A549 (cell line): ENCODE data around the gene CXCL5. TPM values are rescaled to one million over a fixed set of nuclear protein-coding genes. Genes with fewer than 3 reads are reported as not detected.

ENCODE experiments used
- ATAC-seq, 2 experiments: fragments of 200-7000 bp in 1 of 2; fragments of >200 bp in 1 of 2; cut with Nextera tagmentation in 1 of 2; cut with Tn5 transposase in 1 of 2; 3 replicates each; pipeline versions ENCODE4 v1.8.0 to v1.9.1; 2018 to 2020; ENCODE audit warnings: mild to moderate bottlenecking in 1 of 2, moderate library complexity in 1 of 2
- CTCF ChIA-PET: fragments of 300-600 bp; sonication (Branson Sonifier 250); formaldehyde crosslinking; extraction: SDS; loops from one replicate; lab custom pipeline; 2021; ENCODE audit warnings: antibody characterized with exemption, inconsistent platforms; lab: Yijun Ruan, JAX
- POLR2A ChIA-PET: fragments of 350-600 bp; formaldehyde crosslinking; extraction: SDS; loops from one replicate; lab custom pipeline; 2021; ENCODE audit warnings: antibody characterized with exemption, inconsistent platforms; lab: Yijun Ruan, JAX
- DNase-seq, 2 experiments: peaks; one replicate each; pipeline versions ENCODE4 v3.0.0 to v3.0.0-alpha.2; 2011 to 2016; ENCODE audit warnings: low read depth in 1 of 2, low spot score in 1 of 2
- FAIRE-seq: peaks from 2 replicates; lab custom pipeline; 2011; peaks lifted over from hg19 to GRCh38; lab: Jason Lieb, UNC
- H3K27ac ChIP-seq, 2 experiments: fragments of >200 bp; sonication (Bioruptor Twin); formaldehyde crosslinking; 3 replicates each; pipeline ENCODE4 v1.5.1; 2016 to 2017
- H3K4me1 ChIP-seq: fragments of >200 bp; sonication (Bioruptor Twin); formaldehyde crosslinking; 3 replicates; pipeline ENCODE4 v1.6.1; 2016
- H3K4me2 ChIP-seq: fragments of >200 bp; sonication (Bioruptor Twin); formaldehyde crosslinking; 3 replicates; pipeline ENCODE4 v1.6.1; 2016
- H3K4me3 ChIP-seq: fragments of >200 bp; sonication (Bioruptor Twin); formaldehyde crosslinking; 3 replicates; pipeline ENCODE4 v1.5.1; 2016
- H3K9me3 ChIP-seq: fragments of >200 bp; sonication (Bioruptor Twin); formaldehyde crosslinking; 3 replicates; pipeline ENCODE4 v1.6.1; 2016
- CBX8 ChIP-seq: fragments of 200-600 bp; sonication (generic); IDR thresholded peaks from 2 replicates; pipeline ENCODE4 v1.6.1; 2016
- CEBPB ChIP-seq, 2 experiments: fragments of >200 bp in 1 of 2; sonication (Bioruptor Twin) in 1 of 2; formaldehyde crosslinking in 1 of 2; IDR thresholded peaks; 2 replicates each; pipeline ENCODE4 v1.6.1; 2012 to 2016
- EHF ChIP-seq: fragments of 250-450 bp; sonication (Bioruptor Pico); IDR thresholded peaks from 2 replicates; pipeline ENCODE4 v1.5.0; 2020; ENCODE audit warnings: mild to moderate bottlenecking
- EHMT2 ChIP-seq: fragments of 200-600 bp; sonication (generic); IDR thresholded peaks from 2 replicates; pipeline ENCODE4 v1.6.1; 2016; ENCODE audit warnings: antibody characterized with exemption, low read depth, mild to moderate bottlenecking, moderate library complexity
- HMGXB4 ChIP-seq: fragments of 250-450 bp; sonication (Bioruptor Pico); IDR thresholded peaks from 2 replicates; pipeline ENCODE4 v1.5.0; 2021; ENCODE audit warnings: mild to moderate bottlenecking, moderate library complexity, borderline replicate concordance
- HOXB13 ChIP-seq: fragments of 250-450 bp; sonication (Bioruptor Pico); IDR thresholded peaks from 2 replicates; pipeline ENCODE4 v1.5.0; 2020; ENCODE audit warnings: low read depth, mild to moderate bottlenecking, moderate library complexity
- JUN ChIP-seq, 2 experiments: fragments of >200 bp; sonication (Bioruptor Twin); formaldehyde crosslinking; IDR thresholded peaks; 2 replicates in 1 of 2; 3 replicates in 1 of 2; pipeline ENCODE4 v1.6.1; 2016 to 2017
- KDM5A ChIP-seq: fragments of 200-600 bp; sonication (generic); IDR thresholded peaks from 2 replicates; pipeline ENCODE4 v1.6.1; 2016; ENCODE audit warnings: antibody characterized with exemption, mild to moderate bottlenecking
- MAZ ChIP-seq: fragments of 150-350 bp; IDR thresholded peaks from 2 replicates; pipeline ENCODE4 v1.6.1; 2014; ENCODE audit warnings: antibody characterized with exemption, low read depth, low read length, borderline replicate concordance
- MYC ChIP-seq: IDR thresholded peaks from 2 replicates; pipeline ENCODE4 v1.6.1; 2012; ENCODE audit warnings: mild to moderate bottlenecking, inconsistent platforms, low read length, improper control_type of control experiment, borderline replicate concordance
- NFE2L2 ChIP-seq: fragments of 150-350 bp; conservative IDR thresholded peaks from 2 replicates; pipeline ENCODE4 v1.6.1; 2014; ENCODE audit warnings: low read length
- NR3C1 ChIP-seq: fragments of >200 bp; sonication (Bioruptor Twin); formaldehyde crosslinking; IDR thresholded peaks from 3 replicates; pipeline ENCODE4 v1.6.1; 2017
- PBX3 ChIP-seq: IDR thresholded peaks from 2 replicates; pipeline ENCODE4 v1.6.1; 2012
- PHF8 ChIP-seq: fragments of 200-600 bp; sonication (generic); IDR thresholded peaks from 2 replicates; pipeline ENCODE4 v1.6.1; 2016; ENCODE audit warnings: low read depth, mild to moderate bottlenecking, antibody characterized with exemption, moderate library complexity, borderline replicate concordance
- POLR2A ChIP-seq: IDR thresholded peaks from 2 replicates; pipeline ENCODE4 v1.6.1; 2012; ENCODE audit warnings: mild to moderate bottlenecking, low read length
- RAD21 ChIP-seq, 2 experiments: fragments of >200 bp in 1 of 2; sonication (Bioruptor Twin) in 1 of 2; formaldehyde crosslinking in 1 of 2; IDR thresholded peaks in 1 of 2; conservative IDR thresholded peaks in 1 of 2; 2 replicates in 1 of 2; 3 replicates in 1 of 2; pipeline ENCODE4 v1.6.1; 2012 to 2018; ENCODE audit warnings: inconsistent platforms in 1 of 2
- RARB ChIP-seq: fragments of 250-450 bp; sonication (Bioruptor Pico); IDR thresholded peaks from 2 replicates; pipeline ENCODE4 v1.8.0; 2021; ENCODE audit warnings: mild to moderate bottlenecking, moderate library complexity
- RCOR1 ChIP-seq: fragments of 150-350 bp; IDR thresholded peaks from 2 replicates; pipeline ENCODE4 v1.6.1; 2014; ENCODE audit warnings: antibody characterized with exemption, low read length, low read depth
- REST ChIP-seq: fragments of 200-600 bp; sonication (generic); IDR thresholded peaks from 2 replicates; pipeline ENCODE4 v1.6.1; 2016; ENCODE audit warnings: antibody characterized with exemption, mild to moderate bottlenecking, moderate library complexity
- RFX5 ChIP-seq: fragments of 450-650 bp; IDR thresholded peaks from 2 replicates; pipeline ENCODE4 v1.7.1; 2014; ENCODE audit warnings: antibody characterized with exemption, mild to moderate bottlenecking, moderate library complexity
- SMC3 ChIP-seq: fragments of >200 bp; sonication (Bioruptor Twin); formaldehyde crosslinking; IDR thresholded peaks from 3 replicates; pipeline ENCODE4 v1.6.1; 2018; ENCODE audit warnings: inconsistent platforms
- TFCP2L1 ChIP-seq: fragments of 250-450 bp; sonication (Bioruptor Pico); IDR thresholded peaks from 2 replicates; pipeline ENCODE4 v1.5.0; 2021; ENCODE audit warnings: mild to moderate bottlenecking
- WGBS: methylation state at CpG from one replicate; pipeline ENCODE4 v1.1.6; 2017; ENCODE audit errors: missing lambda C conversion rate; 5-methylcytosine and 5-hydroxymethylcytosine counted together
- polyA minus RNA-seq: library from RNA; depleted of rRNA, polyadenylated mRNA; stranded (reverse); fragments of >200 nt; gene quantifications from 2 replicates; pipeline ENCODE4 v1.2.3, GENCODE V29; 2011; rRNA and poly(A)+ RNA removed
- polyA plus RNA-seq, 4 experiments: library from polyadenylated mRNA; depleted of rRNA in 3 of 4; stranded (reverse); fragments of >200 nt; fragmentation: RNase III in 1 of 4; extraction: RNeasy Plus Mini Kit Qiagen cat#74134 plus additional on column Dnase treatment in 1 of 4; gene quantifications; 2 replicates in 3 of 4; 3 replicates in 1 of 4; pipeline ENCODE4 v1.2.3, GENCODE V29; 2011 to 2017
- TF ChIP-seq, protein P1 (sequence below): fragments of 250-450 bp; sonication (Bioruptor Pico); IDR thresholded peaks from 2 replicates; pipeline ENCODE4 v1.5.0; 2020; ENCODE audit warnings: low read depth, mild to moderate bottlenecking, moderate library complexity
- TF ChIP-seq, protein P2 (sequence below): fragments of 150-350 bp; IDR thresholded peaks from 2 replicates; pipeline ENCODE4 v1.6.1; 2014; ENCODE audit warnings: low read depth, mild to moderate bottlenecking, low read length
- TF ChIP-seq, protein P3 (sequence below): IDR thresholded peaks from 2 replicates; pipeline ENCODE4 v1.6.1; 2012; ENCODE audit warnings: low read depth, borderline replicate concordance
- TF ChIP-seq, protein P4 (sequence below): fragments of >200 bp; sonication (Bioruptor Twin); formaldehyde crosslinking; IDR thresholded peaks from 3 replicates; pipeline ENCODE4 v1.6.1; 2016

CXCL5 gene
- polyA plus RNA-seq (2011; rRNA removed) (116 and 195 TPM in 2 replicates), polyA plus RNA-seq (2017; fragmentation: RNase III; extraction: RNeasy Plus Mini Kit Qiagen cat#74134 plus additional on column Dnase treatment) (107 to 127 TPM (median 120 TPM) in 3 replicates), polyA minus RNA-seq (24.8 and 27.2 TPM in 2 replicates)
- polyA plus RNA-seq (2012; cell fraction: cytosol; rRNA removed): 38.0 and 38.2 TPM in 2 replicates
- 38.7 and 41.7 TPM in 2 replicates for polyA plus RNA-seq (2012; cell fraction: nucleus; rRNA removed)

- ChIA-PET CTCF (interaction anchor here (0.7 to 4.4 kb wide), 20 partner anchors 9 to 335 kb away, joined by 3 to 30 read pairs (median 4); partner anchors contain the start of genes CXCL2 and CXCL3), POLR2A (interaction anchor here (0.8 to 2.4 kb wide), 14 partner anchors 8 to 258 kb away, joined by 3 to 34 read pairs (median 5); partner anchors contain the start of genes CXCL1, CXCL2, CXCL3 and CXCL8)
- under 1% methylated on average over 31 of the region's 46 CpGs for WGBS
- Histone ChIP-seq H3K4me1 (peaks cover 16% of the 10 kb centered on the region), H3K27ac (peak within 1 kb of the TSS; percentile 93 to 99), H3K4me2 (peak within 1 kb of the TSS; percentile 86), H3K9me3 (peaks cover 8% of the 10 kb centered on the region; the same call in 1 of the 3 replicates), H3K4me3 (peak within 1 kb of the TSS; percentile 52)
- FAIRE-seq: no peak
- peak; percentile 47 to 92 for DNase-seq
- ATAC-seq: peak; percentile 97 to 98
- TF ChIP-seq HOXB13: 0 out of 2 replicates have a peak, but pooled peaks have one; percentile 14
- TF ChIP-seq RAD21 (conservative IDR thresholded peaks at IDR 0.05 in 1 of 2, IDR thresholded peaks at IDR 0.05 in 1 of 2): peak; percentile 78 to 79
- no peak for TF ChIP-seq CBX8
- TF ChIP-seq CEBPB (IDR thresholded peaks at IDR 0.05): no peak
- TF ChIP-seq PHF8: no peak
- TF ChIP-seq RFX5: no peak
- TF ChIP-seq HMGXB4: no peak
- no peak for TF ChIP-seq KDM5A
- 0 out of 2 replicates have a peak, but pooled peaks have one; percentile 31 for TF ChIP-seq MYC
- peak; percentile 50 for TF ChIP-seq POLR2A
- TF ChIP-seq EHF: no peak
- TF ChIP-seq, protein P1, sequence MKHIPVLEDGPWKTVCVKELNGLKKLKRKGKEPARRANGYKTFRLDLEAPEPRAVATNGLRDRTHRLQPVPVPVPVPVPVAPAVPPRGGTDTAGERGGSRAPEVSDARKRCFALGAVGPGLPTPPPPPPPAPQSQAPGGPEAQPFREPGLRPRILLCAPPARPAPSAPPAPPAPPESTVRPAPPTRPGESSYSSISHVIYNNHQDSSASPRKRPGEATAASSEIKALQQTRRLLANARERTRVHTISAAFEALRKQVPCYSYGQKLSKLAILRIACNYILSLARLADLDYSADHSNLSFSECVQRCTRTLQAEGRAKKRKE (CRISPR knock-in tag): no peak
- no peak for TF ChIP-seq REST
- no peak for TF ChIP-seq RARB (CRISPR knock-in tag)
- no peak for TF ChIP-seq TFCP2L1 (CRISPR knock-in tag)
- TF ChIP-seq NR3C1: no peak
- TF ChIP-seq EHMT2: no peak
- TF ChIP-seq SMC3: peak; percentile 75
- TF ChIP-seq, protein P2, sequence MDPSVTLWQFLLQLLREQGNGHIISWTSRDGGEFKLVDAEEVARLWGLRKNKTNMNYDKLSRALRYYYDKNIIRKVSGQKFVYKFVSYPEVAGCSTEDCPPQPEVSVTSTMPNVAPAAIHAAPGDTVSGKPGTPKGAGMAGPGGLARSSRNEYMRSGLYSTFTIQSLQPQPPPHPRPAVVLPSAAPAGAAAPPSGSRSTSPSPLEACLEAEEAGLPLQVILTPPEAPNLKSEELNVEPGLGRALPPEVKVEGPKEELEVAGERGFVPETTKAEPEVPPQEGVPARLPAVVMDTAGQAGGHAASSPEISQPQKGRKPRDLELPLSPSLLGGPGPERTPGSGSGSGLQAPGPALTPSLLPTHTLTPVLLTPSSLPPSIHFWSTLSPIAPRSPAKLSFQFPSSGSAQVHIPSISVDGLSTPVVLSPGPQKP: no peak
- no peak for TF ChIP-seq PBX3
- TF ChIP-seq NFE2L2: no peak
- no peak for TF ChIP-seq RCOR1
- TF ChIP-seq, protein P3, sequence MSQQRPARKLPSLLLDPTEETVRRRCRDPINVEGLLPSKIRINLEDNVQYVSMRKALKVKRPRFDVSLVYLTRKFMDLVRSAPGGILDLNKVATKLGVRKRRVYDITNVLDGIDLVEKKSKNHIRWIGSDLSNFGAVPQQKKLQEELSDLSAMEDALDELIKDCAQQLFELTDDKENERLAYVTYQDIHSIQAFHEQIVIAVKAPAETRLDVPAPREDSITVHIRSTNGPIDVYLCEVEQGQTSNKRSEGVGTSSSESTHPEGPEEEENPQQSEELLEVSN: peak; percentile 61; the same call in 1 of the 2 replicates
- TF ChIP-seq MAZ: no peak
- TF ChIP-seq JUN (IDR thresholded peaks at IDR 0.05): peak; percentile 80 to 93
- TF ChIP-seq, protein P4, sequence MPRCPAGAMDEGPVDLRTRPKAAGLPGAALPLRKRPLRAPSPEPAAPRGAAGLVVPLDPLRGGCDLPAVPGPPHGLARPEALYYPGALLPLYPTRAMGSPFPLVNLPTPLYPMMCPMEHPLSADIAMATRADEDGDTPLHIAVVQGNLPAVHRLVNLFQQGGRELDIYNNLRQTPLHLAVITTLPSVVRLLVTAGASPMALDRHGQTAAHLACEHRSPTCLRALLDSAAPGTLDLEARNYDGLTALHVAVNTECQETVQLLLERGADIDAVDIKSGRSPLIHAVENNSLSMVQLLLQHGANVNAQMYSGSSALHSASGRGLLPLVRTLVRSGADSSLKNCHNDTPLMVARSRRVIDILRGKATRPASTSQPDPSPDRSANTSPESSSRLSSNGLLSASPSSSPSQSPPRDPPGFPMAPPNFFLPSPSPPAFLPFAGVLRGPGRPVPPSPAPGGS: peak; percentile 53; the same call in 1 of the 3 replicates
Measured at GRCh38 chr4:73998040-73999011, at the start of gene CXCL5. Gene CXCL5, minus strand, starts transcription at chr4:73998677. Its CDS starts 96 bp downstream, at chr4:73998581.
